Esophagus mucosa (tissue), 1 donor: Measurements from ENCODE around the gene WDR36. TPM values are rescaled to one million over a fixed set of nuclear protein-coding genes. Genes with fewer than 3 reads are reported as not detected.

ENCODE experiments used
- total RNA-seq: library from RNA; stranded (reverse); gene quantifications from one replicate; pipeline ENCODE4 v1.2.4, GENCODE V29; 2023
- donor health status: DM: yes; HTN: yes; CAD: no.

The WDR36 gene
- total RNA-seq, 1 donor from 2014 or later, result 23.1 TPM

Other genes with a start within 250 kb of the WDR36 start
- gene TSLP, start 20.6 kb upstream of the WDR36 start, total RNA-seq, result 3.8 TPM
- gene CAMK4, start 132.0 kb downstream of the WDR36 start, total RNA-seq, result 1.6 TPM